GM19463 (cell line): ENCODE results near the gene KCNT1.
"Not testable (repeated sequence)": the region's sequence is repeated elsewhere in the genome, so short reads cannot be mapped to it uniquely, and the experiment has no call there.

Experiments
- ATAC-seq: cut with Tn5 transposase; IDR thresholded peaks from one replicate; pipeline ENCODE4 v1.9.1; 2021; ENCODE audit warnings: mild to moderate bottlenecking, moderate library complexity; ENCODE audit not compliant: unreplicated experiment

Gene KCNT1

GRCh38 chr9:135701959-135702721 is at the start of gene KCNT1:
Gene KCNT1, plus strand, starts transcription at chr9:135702185. Its CDS starts 74 bp downstream, at chr9:135702259.
- no peak for ATAC-seq

- ATAC-seq, result no peak
Observed at GRCh38 chr9:135655317-135655716, 46.7 kb upstream of the KCNT1 start.

- ATAC-seq, result no peak
Observed at GRCh38 chr9:135657416-135657815, 44.6 kb upstream of the KCNT1 start.

- ATAC-seq, result no peak
Observed at GRCh38 chr9:135659252-135659651, 42.7 kb upstream of the KCNT1 start.

- ATAC-seq, result no peak
Observed at GRCh38 chr9:135660407-135660806, 41.6 kb upstream of the KCNT1 start.

- ATAC-seq, result no peak
Observed at GRCh38 chr9:135661816-135662560, 40.0 kb upstream of the KCNT1 start.

GRCh38 chr9:135662758-135663450 is 39.1 kb upstream of the KCNT1 start, which contains the start of gene LCN9:
Gene LCN9, plus strand, starts transcription at chr9:135663309. Its CDS starts 13 bp downstream, at chr9:135663322.
- no peak for ATAC-seq

GRCh38 chr9:135663451-135663770 is 38.6 kb upstream of the KCNT1 start:
- no peak for ATAC-seq

- no peak for ATAC-seq
Observed at GRCh38 chr9:135663857-135664256, 38.1 kb upstream of the KCNT1 start.

- ATAC-seq, result no peak
Observed at GRCh38 chr9:135664266-135664665, 37.7 kb upstream of the KCNT1 start.

- no peak for ATAC-seq
Observed at GRCh38 chr9:135664801-135665794, 36.9 kb upstream of the KCNT1 start.

GRCh38 chr9:135665795-135666189 is 36.2 kb upstream of the KCNT1 start:
- no peak for ATAC-seq

- ATAC-seq, result no peak
Observed at GRCh38 chr9:135666534-135667462, 35.2 kb upstream of the KCNT1 start.

GRCh38 chr9:135667463-135668001 is 34.5 kb upstream of the KCNT1 start:
- no peak for ATAC-seq

- ATAC-seq, result not testable (repeated sequence)
Observed at GRCh38 chr9:135669018-135669417, 33.0 kb upstream of the KCNT1 start.

GRCh38 chr9:135669616-135670285 is 32.2 kb upstream of the KCNT1 start:
- ATAC-seq, result no peak

- ATAC-seq, result no peak
Observed at GRCh38 chr9:135670721-135671590, 31.0 kb upstream of the KCNT1 start.
